ENCODE data around the gene PATJ. TPM values are rescaled to one million over a fixed set of nuclear protein-coding genes. Genes with fewer than 3 reads are reported as not detected.
A peak's percentile ranks its signal among the peaks of the same experiment; 100 is the strongest.
"Not testable (repeated sequence)": the region's sequence is repeated elsewhere in the genome, so short reads cannot be mapped to it uniquely, and the experiment has no call there.

Gene PATJ
- total RNA-seq, 4 donors from 2014 or later: 119 to 299 (median 149) TPM

- H3K9me3 ChIP-seq: no peaks in the 10 kb centered on the region
- peaks cover 0 to 19% (median 10%) of the 10 kb centered on the region in 4 donors for H3K4me1 ChIP-seq
- H3K4me3 ChIP-seq: no peak overlapping the region
- no peaks in the 10 kb centered on the region for H3K36me3 ChIP-seq
- intact Hi-C loops (cut with DNase I; ENCODE audit: low total_unique reads): loop anchor here (5.0 kb wide), 1 partner anchor 230 kb away; no protein-coding TSS in a partner anchor
- 60 to 63% methylated on average over 1 of the region's 1 CpG for WGBS, 2 donors (ENCODE audit: low coverage in 1 of 2)
- no peaks in the 10 kb centered on the region for H3K27me3 ChIP-seq
- no peak for TF ChIP-seq CTCF (IDR thresholded peaks at IDR 0.05)
- no peak for TF ChIP-seq POLR2A (IDR thresholded peaks at IDR 0.05)
- no peak for TF ChIP-seq POLR2AphosphoS5 (IDR thresholded peaks at IDR 0.05)
- no peak for TF ChIP-seq EP300 (IDR thresholded peaks at IDR 0.05; ENCODE audit: low read depth)
- H3K27ac ChIP-seq: no peak overlapping the region
- DNase-seq: no peak
- in situ Hi-C loops (cut with MboI; ENCODE audit: low pct_ligation_motif_present in 1 of 4, low pct_unique_long_range_greater_than_20kb in 1 of 4, low sequenced_read_pairs in 3 of 4): loop anchor here (5.0 kb wide), 2 partner anchors 230 to 235 kb away; no protein-coding TSS in a partner anchor
Observed at GRCh38 chr1:62177621-62178020, 435.3 kb downstream of the PATJ start.

- H3K4me1 ChIP-seq: peaks cover 0 to 20% (median 11%) of the 10 kb centered on the region in 4 donors
- H3K36me3 ChIP-seq: no peaks in the 10 kb centered on the region
- WGBS, 2 donors (ENCODE audit: low coverage in 1 of 2): 88 to 89% methylated on average over 5 to 7 of the region's 7 CpGs
- intact Hi-C loops (cut with DNase I; ENCODE audit: low total_unique reads) (loop anchor here (5.0 kb wide), 1 partner anchor 229 kb away; no protein-coding TSS in a partner anchor), in situ Hi-C loops (cut with MboI; ENCODE audit: low pct_ligation_motif_present in 1 of 4, low pct_unique_long_range_greater_than_20kb in 1 of 4, low sequenced_read_pairs in 3 of 4) (loop anchor here (5.0 kb wide), 2 partner anchors 229 to 234 kb away; no protein-coding TSS in a partner anchor)
- no peaks in the 10 kb centered on the region for H3K9me3 ChIP-seq
- TF ChIP-seq CTCF (IDR thresholded peaks at IDR 0.05) (no peak), EP300 (IDR thresholded peaks at IDR 0.05; ENCODE audit: low read depth) (no peak), POLR2AphosphoS5 (IDR thresholded peaks at IDR 0.05) (no peak), POLR2A (IDR thresholded peaks at IDR 0.05) (no peak)
- no peak for DNase-seq
- no peak overlapping the region for H3K4me3 ChIP-seq
- no peak overlapping the region for H3K27ac ChIP-seq
- H3K27me3 ChIP-seq: no peaks in the 10 kb centered on the region
Observed at GRCh38 chr1:62178372-62178771, 436.1 kb downstream of the PATJ start.

GRCh38 chr1:62180054-62180453, 437.8 kb downstream of the PATJ start:
- intact Hi-C loops (cut with DNase I; ENCODE audit: low total_unique reads); H3K27me3 ChIP-seq; DNase-seq; H3K9me3 ChIP-seq; in situ Hi-C loops (cut with MboI; ENCODE audit: low pct_ligation_motif_present in 1 of 4, low pct_unique_long_range_greater_than_20kb in 1 of 4, low sequenced_read_pairs in 3 of 4); H3K36me3 ChIP-seq; H3K4me3 ChIP-seq: not testable (repeated sequence)
- Histone ChIP-seq H3K27ac (peak overlapping the region in 1 of 4 donors; percentile 46), H3K4me1 (peaks cover 0 to 20% (median 11%) of the 10 kb centered on the region in 4 donors)
- WGBS, 2 donors (ENCODE audit: low coverage in 1 of 2): 64 to 67% methylated on average over 4 of the region's 4 CpGs

- WGBS, 2 donors (ENCODE audit: low coverage in 1 of 2): 50 to 52% methylated on average over 6 of the region's 6 CpGs
- TF ChIP-seq POLR2A (IDR thresholded peaks at IDR 0.05) (no peak), CTCF (IDR thresholded peaks at IDR 0.05) (no peak), EP300 (IDR thresholded peaks at IDR 0.05; ENCODE audit: low read depth) (no peak), POLR2AphosphoS5 (IDR thresholded peaks at IDR 0.05) (no peak)
Observed at GRCh38 chr1:62180639-62181038, 438.4 kb downstream of the PATJ start.

GRCh38 chr1:62181532-62181931, 439.3 kb downstream of the PATJ start:
- no peak for DNase-seq
- 20 to 50% methylated on average over 2 to 7 of the region's 7 CpGs for WGBS, 2 donors (ENCODE audit: low coverage in 1 of 2)

More at GRCh38 chr1:62180639-62181038, 438.4 kb downstream of the PATJ start:
- H3K9me3 ChIP-seq: no peaks in the 10 kb centered on the region
- no peaks in the 10 kb centered on the region for H3K36me3 ChIP-seq
- no peaks in the 10 kb centered on the region for H3K27me3 ChIP-seq
- in situ Hi-C loops (cut with MboI; ENCODE audit: low pct_ligation_motif_present in 1 of 4, low pct_unique_long_range_greater_than_20kb in 1 of 4, low sequenced_read_pairs in 3 of 4) (no loop called here), intact Hi-C loops (cut with DNase I; ENCODE audit: low total_unique reads) (no loop called here)
- H3K27ac ChIP-seq: peak overlapping the region in 2 of 4 donors; percentile 18 to 46
- H3K4me1 ChIP-seq: peaks cover 0 to 20% (median 11%) of the 10 kb centered on the region in 4 donors
- peak; percentile 41 for DNase-seq
- H3K4me3 ChIP-seq: no peak overlapping the region

GRCh38 chr1:62182157-62182556, 439.9 kb downstream of the PATJ start:
- 51 to 58% methylated on average over 7 to 8 of the region's 8 CpGs for WGBS, 2 donors (ENCODE audit: low coverage in 1 of 2)
- Histone ChIP-seq H3K27ac (peak overlapping the region; percentile 51 to 68 (median 58)), H3K4me1 (peaks cover 0 to 20% (median 11%) of the 10 kb centered on the region in 4 donors)
- intact Hi-C loops (cut with DNase I; ENCODE audit: low total_unique reads); DNase-seq; H3K4me3 ChIP-seq; H3K36me3 ChIP-seq; in situ Hi-C loops (cut with MboI; ENCODE audit: low pct_ligation_motif_present in 1 of 4, low pct_unique_long_range_greater_than_20kb in 1 of 4, low sequenced_read_pairs in 3 of 4); H3K9me3 ChIP-seq; H3K27me3 ChIP-seq: not testable (repeated sequence)

More at GRCh38 chr1:62181532-62181931, 439.3 kb downstream of the PATJ start:
- Histone ChIP-seq H3K36me3 (no peaks in the 10 kb centered on the region), H3K27ac (peak overlapping the region; percentile 50 to 68 (median 52)), H3K4me3 (no peak overlapping the region), H3K27me3 (no peaks in the 10 kb centered on the region), H3K9me3 (no peaks in the 10 kb centered on the region), H3K4me1 (peaks cover 0 to 20% (median 11%) of the 10 kb centered on the region in 4 donors)
- TF ChIP-seq POLR2AphosphoS5 (IDR thresholded peaks at IDR 0.05): no peak
- TF ChIP-seq POLR2A (IDR thresholded peaks at IDR 0.05): no peak
- no peak for TF ChIP-seq CTCF (IDR thresholded peaks at IDR 0.05)
- TF ChIP-seq EP300 (IDR thresholded peaks at IDR 0.05; ENCODE audit: low read depth): no peak
- intact Hi-C loops (cut with DNase I; ENCODE audit: low total_unique reads): no loop called here
- in situ Hi-C loops (cut with MboI; ENCODE audit: low pct_ligation_motif_present in 1 of 4, low pct_unique_long_range_greater_than_20kb in 1 of 4, low sequenced_read_pairs in 3 of 4): no loop called here
